ENCODE results near the gene HDAC4.

The HDAC4 gene

DNA sequence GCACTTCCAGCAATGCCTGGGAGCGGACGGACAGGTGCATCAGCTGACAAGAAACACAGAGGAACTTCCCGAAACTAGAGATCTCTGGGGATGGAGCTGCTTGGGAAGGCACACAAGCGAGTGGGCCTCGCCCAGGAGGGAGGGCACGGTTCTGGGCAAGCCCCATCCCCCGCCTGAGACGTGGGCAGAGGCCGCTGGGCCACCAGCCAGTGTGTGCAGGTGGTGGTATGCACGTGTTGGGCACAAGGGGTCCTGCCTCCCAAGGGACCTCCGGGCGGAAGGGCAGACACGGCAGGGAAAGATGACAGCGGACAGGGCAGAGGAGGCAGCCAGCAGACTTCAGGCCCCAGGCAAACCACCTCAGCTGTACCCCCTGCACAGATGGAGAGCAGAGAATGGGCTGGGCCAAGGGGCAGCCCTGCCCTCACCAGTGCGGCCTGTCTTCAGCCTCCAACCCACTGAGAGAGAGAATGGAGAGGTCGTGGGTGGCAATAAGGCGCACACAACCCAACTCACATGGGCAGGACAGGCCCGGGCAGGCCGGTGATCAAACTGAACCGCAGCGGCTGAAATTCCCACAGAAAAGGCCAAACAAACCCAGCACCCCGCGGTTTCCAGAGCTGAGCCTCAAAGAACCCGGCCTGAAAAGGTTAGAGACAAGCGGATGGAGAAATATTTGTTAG, 51.2 kb downstream of the HDAC4 start:
- DNase-seq (ENCODE audit: low spot score) = no peak

- no peak for DNase-seq (ENCODE audit: low spot score)
Observed at GRCh38 chr2:239348563-239349452, 52.0 kb downstream of the HDAC4 start.

DNA sequence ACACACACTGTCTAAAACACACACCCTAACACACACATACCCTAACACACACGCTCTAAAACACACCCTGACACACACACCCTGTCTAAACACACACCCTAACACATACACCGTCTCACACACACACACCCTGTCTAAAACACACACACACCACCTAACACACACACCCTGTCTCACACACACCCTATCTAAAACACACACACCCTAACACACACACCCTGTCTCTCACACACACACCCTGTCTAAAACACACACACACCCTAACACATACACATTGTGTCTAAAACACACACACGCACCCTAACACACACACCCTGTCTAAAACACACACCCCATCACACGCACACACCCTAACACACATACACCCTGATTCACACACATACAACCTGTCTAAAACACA, 54.1 kb downstream of the HDAC4 start:
- no peak for DNase-seq (ENCODE audit: low spot score)

- DNase-seq (ENCODE audit: low spot score) = no peak
Observed at GRCh38 chr2:239345251-239345650, 55.6 kb downstream of the HDAC4 start.

DNA sequence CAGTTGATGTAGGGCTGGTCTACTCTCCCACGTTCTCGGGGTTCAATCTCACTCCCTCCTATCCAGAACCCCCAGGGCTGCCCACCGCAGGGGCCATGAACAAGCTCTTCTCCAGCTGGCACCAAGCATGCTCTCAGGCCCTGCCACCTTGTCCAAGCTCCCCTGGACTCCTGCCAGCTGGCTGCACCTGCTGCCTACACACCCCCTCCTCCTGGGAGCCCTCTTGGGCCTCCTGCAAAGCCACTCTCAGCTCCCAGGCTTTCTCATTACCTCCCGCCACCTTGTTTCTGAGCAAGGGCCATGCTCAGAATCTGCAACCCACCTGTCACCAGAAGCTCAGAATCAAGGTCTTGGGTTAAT, 56.0 kb downstream of the HDAC4 start:
- DNase-seq (ENCODE audit: low spot score) = no peak

- DNase-seq (ENCODE audit: low spot score) = no peak
Observed at GRCh38 chr2:239343946-239344856, 56.6 kb downstream of the HDAC4 start.

DNA sequence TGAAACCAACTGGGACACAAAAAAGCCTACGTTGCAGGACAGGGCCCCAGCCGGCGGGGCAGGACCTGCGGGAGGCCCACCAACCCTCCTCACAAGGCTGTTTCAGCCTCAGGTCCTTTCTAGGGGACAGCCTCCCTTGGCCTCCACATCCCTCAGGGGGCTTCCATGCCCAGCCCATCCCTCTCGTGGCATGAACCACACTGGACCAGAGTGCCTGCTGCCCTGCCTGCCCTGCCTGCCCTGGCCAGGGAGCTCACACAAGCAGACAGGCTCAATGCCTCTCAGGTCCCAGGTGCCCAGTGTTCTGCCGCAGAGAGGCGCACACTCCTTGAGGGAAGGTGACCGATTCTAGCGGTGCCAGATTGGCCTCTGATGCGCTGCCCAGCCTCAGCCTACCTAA, 57.4 kb downstream of the HDAC4 start:
- no peak for DNase-seq (ENCODE audit: low spot score)

- DNase-seq (ENCODE audit: low spot score) = no peak
Observed at GRCh38 chr2:239341840-239342239, 59.0 kb downstream of the HDAC4 start.

GRCh38 chr2:239341146-239341732, 59.6 kb downstream of the HDAC4 start:
- DNase-seq (ENCODE audit: low spot score) = no peak

- DNase-seq (ENCODE audit: low spot score) = peak; percentile 16
Observed at GRCh38 chr2:239339726-239340601, 60.9 kb downstream of the HDAC4 start.

DNA sequence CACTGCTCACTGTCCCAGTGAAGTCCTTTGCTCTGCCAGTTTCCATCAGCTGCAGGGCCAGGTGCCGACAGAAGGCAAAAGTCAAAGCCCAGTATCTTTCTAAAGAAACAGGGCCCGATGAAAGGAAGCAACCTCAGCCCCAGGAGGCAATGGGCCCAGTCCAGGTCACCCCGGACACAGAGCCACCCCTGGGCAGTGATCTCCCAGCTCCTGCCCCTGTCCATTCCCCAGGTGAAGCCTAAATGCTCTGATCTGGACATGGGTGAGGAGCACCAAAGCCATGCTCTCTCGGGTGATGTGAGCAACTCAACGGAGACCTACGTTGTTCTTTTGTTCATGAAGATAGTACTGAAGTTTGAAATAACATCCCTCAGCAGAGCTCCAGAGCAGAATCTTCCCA, 61.6 kb downstream of the HDAC4 start:
- DNase-seq (ENCODE audit: low spot score) = no peak

- no peak for DNase-seq (ENCODE audit: low spot score)
Observed at GRCh38 chr2:239337877-239338484, 62.8 kb downstream of the HDAC4 start.

DNA sequence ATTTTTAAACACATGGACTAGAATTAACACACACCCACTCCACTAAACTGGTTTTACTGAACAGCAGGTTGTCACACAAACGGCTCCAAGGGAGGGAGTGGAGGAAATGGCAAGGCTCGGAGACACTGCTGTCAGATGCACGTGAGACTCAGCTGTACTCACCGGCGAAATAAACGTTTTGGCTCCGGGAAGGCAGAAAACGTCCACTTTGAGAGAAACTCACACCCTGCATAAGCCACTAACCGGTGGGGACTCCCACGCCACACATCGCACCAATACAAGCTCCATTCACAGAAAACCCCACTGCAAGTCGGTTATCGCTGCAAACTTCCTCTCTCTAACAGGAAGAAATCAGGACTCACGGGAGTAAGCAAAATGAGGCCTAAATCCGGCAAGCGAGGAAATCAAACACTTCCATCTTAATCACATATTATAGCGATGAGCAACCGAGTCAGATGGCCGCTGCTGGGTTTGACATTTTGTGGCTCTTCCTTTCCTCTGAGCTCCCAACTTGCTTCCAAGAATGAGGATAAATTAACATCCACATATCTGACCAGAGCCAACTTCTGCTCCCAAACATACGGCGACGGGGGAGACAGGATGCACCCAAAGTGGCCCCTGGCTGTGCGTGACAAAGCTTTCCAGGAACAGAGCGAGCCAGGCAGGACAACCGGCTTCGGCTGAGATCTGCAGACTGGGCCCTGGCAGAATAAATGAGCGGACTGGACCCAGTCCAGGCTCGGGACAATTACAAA, 63.5 kb downstream of the HDAC4 start:
- no peak for DNase-seq (ENCODE audit: low spot score)

DNA sequence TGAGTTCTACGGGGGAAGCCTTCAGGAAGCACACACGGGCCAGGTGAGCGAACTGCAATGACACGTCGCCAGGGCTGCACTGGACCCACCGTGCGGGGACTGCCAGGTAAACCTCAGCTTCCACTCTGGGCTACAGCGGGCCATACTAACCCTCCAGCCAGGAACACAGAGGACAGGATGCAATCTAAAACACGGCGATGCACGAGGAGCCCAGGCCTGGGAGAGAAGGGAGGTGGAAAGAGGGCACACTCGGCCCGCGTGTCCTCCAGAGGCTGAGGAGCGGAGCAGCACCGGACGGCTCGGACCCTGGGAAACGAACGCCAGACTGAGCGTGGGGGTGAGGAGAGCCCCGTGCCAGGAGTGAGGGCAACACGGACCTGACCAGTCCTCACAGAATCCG, 69.3 kb downstream of the HDAC4 start:
- DNase-seq (ENCODE audit: low spot score) = no peak

DNA sequence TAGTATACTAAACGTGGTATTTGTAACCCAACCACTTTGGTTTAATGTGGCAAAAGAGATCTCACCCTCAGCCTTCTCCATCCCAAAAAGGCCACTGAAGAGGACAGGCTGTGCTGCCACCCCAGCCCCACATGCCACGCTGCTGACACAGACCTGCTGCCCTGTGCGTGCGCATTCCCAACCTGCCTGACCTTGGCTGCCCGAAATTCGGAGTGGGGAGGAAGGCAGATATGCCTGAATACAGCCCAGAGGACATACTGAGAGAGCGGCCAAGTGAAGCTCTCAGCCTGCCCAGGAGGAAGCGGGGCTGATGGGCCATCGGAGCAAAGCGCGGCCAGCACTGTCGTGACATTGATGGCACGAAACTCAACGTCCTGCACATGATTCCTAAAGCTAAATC, 70.0 kb downstream of the HDAC4 start:
- DNase-seq (ENCODE audit: low spot score) = no peak

DNA sequence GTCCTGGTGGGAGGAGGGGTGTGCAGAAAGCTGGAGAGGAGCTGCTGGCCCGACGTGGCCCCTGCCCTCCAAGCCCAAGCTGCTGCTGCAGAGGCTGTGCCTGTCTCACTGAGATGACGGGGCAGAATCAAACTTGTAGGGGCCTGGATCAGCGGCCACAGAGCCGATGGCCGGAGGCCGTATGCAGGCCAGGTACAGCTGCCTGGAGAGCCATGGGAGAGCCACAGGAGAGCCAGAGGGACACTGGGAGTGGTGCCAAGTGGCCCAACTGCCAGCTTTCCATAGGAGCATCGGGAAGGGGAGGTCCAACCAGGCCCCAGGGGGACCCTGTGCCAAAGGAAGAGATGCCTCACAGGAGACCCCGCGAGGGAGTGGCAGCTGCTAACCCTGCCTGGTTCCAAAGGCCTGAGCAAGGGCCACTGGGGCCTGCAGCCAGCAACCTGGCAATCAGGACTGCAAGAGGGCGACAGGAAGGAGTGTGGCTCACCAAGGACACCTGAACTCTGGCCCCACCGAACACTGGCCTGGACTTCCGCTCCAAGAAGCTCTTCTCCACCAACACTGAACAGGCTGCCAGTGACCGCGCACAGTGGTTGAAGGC, 70.7 kb downstream of the HDAC4 start:
- no peak for DNase-seq (ENCODE audit: low spot score)

DNA sequence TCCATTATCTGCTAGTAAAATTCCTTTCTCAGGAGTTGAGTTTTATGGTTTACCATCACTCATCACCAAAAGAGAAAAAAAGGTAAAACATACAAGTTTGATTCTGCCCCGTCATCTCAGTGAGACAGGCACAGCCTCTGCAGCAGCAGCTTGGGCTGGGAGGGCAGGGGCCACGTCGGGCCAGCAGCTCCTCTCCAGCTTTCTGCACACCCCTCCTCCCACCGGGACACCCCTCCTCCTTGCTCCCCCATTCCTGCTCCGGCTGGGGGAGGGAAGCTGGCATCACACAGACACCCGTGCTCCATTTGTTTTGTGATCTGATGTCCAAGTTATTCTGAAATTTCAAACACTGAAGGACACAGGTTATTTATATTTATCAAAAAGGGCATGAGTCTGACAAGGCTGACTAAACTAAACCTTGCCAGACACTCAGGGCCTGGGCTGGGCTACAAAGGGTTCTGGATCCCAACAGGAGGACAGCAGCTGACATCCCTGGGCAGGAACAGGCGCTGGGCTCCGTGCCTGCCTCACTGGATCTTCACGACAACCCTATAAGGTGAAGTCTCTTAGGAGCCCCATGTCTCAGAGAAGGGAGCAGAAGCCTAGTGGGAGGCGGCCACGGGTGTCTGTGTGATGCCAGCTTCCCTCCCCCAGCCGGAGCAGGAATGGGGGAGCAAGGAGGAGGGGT, 71.4 kb downstream of the HDAC4 start:
- no peak for DNase-seq (ENCODE audit: low spot score)

GRCh38 chr2:239328351-239329191, 72.2 kb downstream of the HDAC4 start:
- DNase-seq (ENCODE audit: low spot score) = no peak
